Breast epithelium (tissue), 3 donors: ENCODE measurements around the gene SMIM30.

Source experiments
- POLR2A ChIP-seq: fragments of 450-650 bp; IDR thresholded peaks from one replicate; pipeline ENCODE4 v1.6.1; 2016; ENCODE audit warnings: antibody characterized with exemption, mild to moderate bottlenecking, moderate library complexity
- TF ChIP-seq, protein P1 (sequence below), 3 donors: fragments of 450-650 bp; IDR thresholded peaks; one replicate each; pipeline ENCODE4 v1.5.1; 2016 to 2017; ENCODE audit warnings: antibody characterized with exemption in 3 of 3, mild to moderate bottlenecking in 3 of 3, moderate library complexity in 3 of 3

DNA sequence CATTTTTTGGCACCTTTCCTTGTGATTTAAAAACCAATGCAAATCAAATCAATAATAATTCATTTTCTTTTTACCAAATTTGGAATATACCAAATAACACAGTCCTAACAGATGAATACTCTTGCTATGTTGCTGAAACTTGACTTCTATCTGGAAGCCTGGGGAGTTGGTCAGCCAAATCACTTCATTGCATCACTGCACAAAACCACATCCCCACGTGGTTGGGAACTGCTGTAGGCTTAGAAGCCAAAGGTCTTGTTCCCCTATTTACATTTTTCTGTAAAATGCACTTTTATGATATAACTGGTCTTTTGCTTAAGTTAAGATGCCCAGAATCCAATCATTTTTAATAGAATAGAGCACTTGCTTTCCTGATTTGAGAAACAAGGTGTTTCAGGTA, 46.9 kb downstream of the SMIM30 start:
- TF ChIP-seq, protein P1, sequence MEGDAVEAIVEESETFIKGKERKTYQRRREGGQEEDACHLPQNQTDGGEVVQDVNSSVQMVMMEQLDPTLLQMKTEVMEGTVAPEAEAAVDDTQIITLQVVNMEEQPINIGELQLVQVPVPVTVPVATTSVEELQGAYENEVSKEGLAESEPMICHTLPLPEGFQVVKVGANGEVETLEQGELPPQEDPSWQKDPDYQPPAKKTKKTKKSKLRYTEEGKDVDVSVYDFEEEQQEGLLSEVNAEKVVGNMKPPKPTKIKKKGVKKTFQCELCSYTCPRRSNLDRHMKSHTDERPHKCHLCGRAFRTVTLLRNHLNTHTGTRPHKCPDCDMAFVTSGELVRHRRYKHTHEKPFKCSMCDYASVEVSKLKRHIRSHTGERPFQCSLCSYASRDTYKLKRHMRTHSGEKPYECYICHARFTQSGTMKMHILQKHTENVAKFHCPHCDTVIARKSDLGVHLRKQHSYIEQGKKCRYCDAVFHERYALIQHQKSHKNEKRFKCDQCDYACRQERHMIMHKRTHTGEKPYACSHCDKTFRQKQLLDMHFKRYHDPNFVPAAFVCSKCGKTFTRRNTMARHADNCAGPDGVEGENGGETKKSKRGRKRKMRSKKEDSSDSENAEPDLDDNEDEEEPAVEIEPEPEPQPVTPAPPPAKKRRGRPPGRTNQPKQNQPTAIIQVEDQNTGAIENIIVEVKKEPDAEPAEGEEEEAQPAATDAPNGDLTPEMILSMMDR (IDR thresholded peaks at IDR 0.05), result no peak
- no peak for TF ChIP-seq POLR2A
